ENCODE measurements around the gene TMEM184B. TPM values are rescaled to one million over a fixed set of nuclear protein-coding genes. Genes with fewer than 3 reads are reported as not detected.
A peak's percentile ranks its signal among the peaks of the same experiment; 100 is the strongest.
"Not testable (repeated sequence)": the region's sequence is repeated elsewhere in the genome, so short reads cannot be mapped to it uniquely, and the experiment has no call there.

TMEM184B gene
- polyA plus RNA-seq, 4 donors = 7.3 to 47.4 (median 20.3) TPM

GRCh38 chr22:38235240-38235850, 37.5 kb downstream of the TMEM184B start:
- H3K4me3 ChIP-seq (ENCODE audit: low read depth in 1 of 3, low read length in 3 of 3) = no peak overlapping the region
- H3K36me3 ChIP-seq (ENCODE audit: control insufficient read depth in 3 of 3, insufficient read depth in 2 of 3, low read depth in 1 of 3, low read length in 3 of 3) = peaks cover 6 to 81% (median 10%) of the 10 kb centered on the region in 3 donors
- FAIRE-seq (no peak), DNase-seq (no peak)
- peaks cover 0 to 35% (median 8%) of the 10 kb centered on the region in 3 donors for H3K4me1 ChIP-seq (ENCODE audit: control insufficient read depth in 3 of 3, insufficient read depth in 2 of 3, low read depth in 1 of 3, low read length in 2 of 3)
- 84 to 93% (median 92%) methylated on average over 14 of the region's 14 CpGs for WGBS, 3 donors
- no peaks in the 10 kb centered on the region for H3K9me3 ChIP-seq (ENCODE audit: control insufficient read depth in 2 of 2, insufficient read depth in 1 of 2, low read depth in 1 of 2, low read length in 1 of 2)
- H3K27me3 ChIP-seq (ENCODE audit: control insufficient read depth in 3 of 3, insufficient read depth in 3 of 3, low read length in 3 of 3) = no peaks in the 10 kb centered on the region
- no peak overlapping the region for H3K27ac ChIP-seq (ENCODE audit: low read depth in 1 of 3, low read length in 2 of 3)

- WGBS, 3 donors = 90 to 93% (median 90%) methylated on average over 10 of the region's 10 CpGs
- not testable (repeated sequence) for H3K27ac ChIP-seq (ENCODE audit: low read depth in 1 of 3, low read length in 2 of 3); H3K27me3 ChIP-seq (ENCODE audit: control insufficient read depth in 3 of 3, insufficient read depth in 3 of 3, low read length in 3 of 3); FAIRE-seq; H3K9me3 ChIP-seq (ENCODE audit: control insufficient read depth in 2 of 2, insufficient read depth in 1 of 2, low read depth in 1 of 2, low read length in 1 of 2); DNase-seq; H3K4me3 ChIP-seq (ENCODE audit: low read depth in 1 of 3, low read length in 3 of 3)
- peaks cover 0 to 34% (median 9%) of the 10 kb centered on the region in 3 donors for H3K4me1 ChIP-seq (ENCODE audit: control insufficient read depth in 3 of 3, insufficient read depth in 2 of 3, low read depth in 1 of 3, low read length in 2 of 3)
- H3K36me3 ChIP-seq (ENCODE audit: control insufficient read depth in 3 of 3, insufficient read depth in 2 of 3, low read depth in 1 of 3, low read length in 3 of 3) = peaks cover 6 to 91% (median 10%) of the 10 kb centered on the region in 3 donors
Observed at GRCh38 chr22:38233856-38234255, 39.0 kb downstream of the TMEM184B start.

GRCh38 chr22:38233427-38233826, 39.4 kb downstream of the TMEM184B start:
- peaks cover 0 to 34% (median 8%) of the 10 kb centered on the region in 3 donors for H3K4me1 ChIP-seq (ENCODE audit: control insufficient read depth in 3 of 3, insufficient read depth in 2 of 3, low read depth in 1 of 3, low read length in 2 of 3)
- H3K4me3 ChIP-seq (ENCODE audit: low read depth in 1 of 3, low read length in 3 of 3) = no peak overlapping the region
- H3K36me3 ChIP-seq (ENCODE audit: control insufficient read depth in 3 of 3, insufficient read depth in 2 of 3, low read depth in 1 of 3, low read length in 3 of 3) = peaks cover 6 to 93% (median 10%) of the 10 kb centered on the region in 3 donors
- no peaks in the 10 kb centered on the region for H3K9me3 ChIP-seq (ENCODE audit: control insufficient read depth in 2 of 2, insufficient read depth in 1 of 2, low read depth in 1 of 2, low read length in 1 of 2)
- DNase-seq = no peak
- H3K27me3 ChIP-seq (ENCODE audit: control insufficient read depth in 3 of 3, insufficient read depth in 3 of 3, low read length in 3 of 3) = no peaks in the 10 kb centered on the region
- FAIRE-seq = no peak
- WGBS, 3 donors = 89 to 94% (median 93%) methylated on average over 6 of the region's 6 CpGs
- no peak overlapping the region for H3K27ac ChIP-seq (ENCODE audit: low read depth in 1 of 3, low read length in 2 of 3)

- Histone ChIP-seq H3K27ac (ENCODE audit: low read depth in 1 of 3, low read length in 2 of 3) (no peak overlapping the region), H3K27me3 (ENCODE audit: control insufficient read depth in 3 of 3, insufficient read depth in 3 of 3, low read length in 3 of 3) (no peaks in the 10 kb centered on the region), H3K4me3 (ENCODE audit: low read depth in 1 of 3, low read length in 3 of 3) (no peak overlapping the region), H3K4me1 (ENCODE audit: control insufficient read depth in 3 of 3, insufficient read depth in 2 of 3, low read depth in 1 of 3, low read length in 2 of 3) (peaks cover 0 to 31% (median 8%) of the 10 kb centered on the region in 3 donors), H3K36me3 (ENCODE audit: control insufficient read depth in 3 of 3, insufficient read depth in 2 of 3, low read depth in 1 of 3, low read length in 3 of 3) (peaks cover 6 to 96% (median 10%) of the 10 kb centered on the region in 3 donors), H3K9me3 (ENCODE audit: control insufficient read depth in 2 of 2, insufficient read depth in 1 of 2, low read depth in 1 of 2, low read length in 1 of 2) (no peaks in the 10 kb centered on the region)
- DNase-seq = no peak
- no peak for FAIRE-seq
- 80 to 83% (median 83%) methylated on average over 8 of the region's 8 CpGs for WGBS, 3 donors
Observed at GRCh38 chr22:38232196-38232595, 40.6 kb downstream of the TMEM184B start.

GRCh38 chr22:38230916-38231315, 41.9 kb downstream of the TMEM184B start:
- peak overlapping the region in 2 of 3 donors; percentile 69 to 73 for H3K27ac ChIP-seq (ENCODE audit: low read depth in 1 of 3, low read length in 2 of 3)
- H3K4me1 ChIP-seq (ENCODE audit: control insufficient read depth in 3 of 3, insufficient read depth in 2 of 3, low read depth in 1 of 3, low read length in 2 of 3) = peaks cover 0 to 24% (median 8%) of the 10 kb centered on the region in 3 donors
- no peaks in the 10 kb centered on the region for H3K27me3 ChIP-seq (ENCODE audit: control insufficient read depth in 3 of 3, insufficient read depth in 3 of 3, low read length in 3 of 3)
- no peaks in the 10 kb centered on the region for H3K9me3 ChIP-seq (ENCODE audit: control insufficient read depth in 2 of 2, insufficient read depth in 1 of 2, low read depth in 1 of 2, low read length in 1 of 2)
- no peak for DNase-seq
- FAIRE-seq = no peak
- WGBS, 3 donors = 81 to 94% (median 81%) methylated on average over 9 of the region's 9 CpGs
- no peak overlapping the region for H3K4me3 ChIP-seq (ENCODE audit: low read depth in 1 of 3, low read length in 3 of 3)
- peaks cover 8 to 96% (median 10%) of the 10 kb centered on the region in 3 donors for H3K36me3 ChIP-seq (ENCODE audit: control insufficient read depth in 3 of 3, insufficient read depth in 2 of 3, low read depth in 1 of 3, low read length in 3 of 3)

- peak overlapping the region in 2 of 3 donors; percentile 69 to 73 for H3K27ac ChIP-seq (ENCODE audit: low read depth in 1 of 3, low read length in 2 of 3)
- FAIRE-seq = no peak
Observed at GRCh38 chr22:38230108-38230825, 42.5 kb downstream of the TMEM184B start.

GRCh38 chr22:38228873-38229740, 43.7 kb downstream of the TMEM184B start:
- H3K36me3 ChIP-seq (ENCODE audit: control insufficient read depth in 3 of 3, insufficient read depth in 2 of 3, low read depth in 1 of 3, low read length in 3 of 3) = peaks cover 5 to 96% (median 11%) of the 10 kb centered on the region in 3 donors
- peak overlapping the region; percentile 63 to 84 (median 66) for H3K27ac ChIP-seq (ENCODE audit: low read depth in 1 of 3, low read length in 2 of 3)
- no peaks in the 10 kb centered on the region for H3K27me3 ChIP-seq (ENCODE audit: control insufficient read depth in 3 of 3, insufficient read depth in 3 of 3, low read length in 3 of 3)
- peaks cover 0 to 24% (median 8%) of the 10 kb centered on the region in 3 donors for H3K4me1 ChIP-seq (ENCODE audit: control insufficient read depth in 3 of 3, insufficient read depth in 2 of 3, low read depth in 1 of 3, low read length in 2 of 3)
- FAIRE-seq = no peak
- H3K4me3 ChIP-seq (ENCODE audit: low read depth in 1 of 3, low read length in 3 of 3) = no peak overlapping the region
- WGBS, 3 donors = 62 to 65% (median 62%) methylated on average over 13 to 14 of the region's 14 CpGs
- peak; percentile 48 to 72 for DNase-seq
- H3K9me3 ChIP-seq (ENCODE audit: control insufficient read depth in 2 of 2, insufficient read depth in 1 of 2, low read depth in 1 of 2, low read length in 1 of 2) = no peaks in the 10 kb centered on the region

More at GRCh38 chr22:38230108-38230825, 42.5 kb downstream of the TMEM184B start:
- Histone ChIP-seq H3K27me3 (ENCODE audit: control insufficient read depth in 3 of 3, insufficient read depth in 3 of 3, low read length in 3 of 3) (no peaks in the 10 kb centered on the region), H3K4me3 (ENCODE audit: low read depth in 1 of 3, low read length in 3 of 3) (no peak overlapping the region), H3K9me3 (ENCODE audit: control insufficient read depth in 2 of 2, insufficient read depth in 1 of 2, low read depth in 1 of 2, low read length in 1 of 2) (no peaks in the 10 kb centered on the region), H3K36me3 (ENCODE audit: control insufficient read depth in 3 of 3, insufficient read depth in 2 of 3, low read depth in 1 of 3, low read length in 3 of 3) (peaks cover 8 to 96% (median 10%) of the 10 kb centered on the region in 3 donors), H3K4me1 (ENCODE audit: control insufficient read depth in 3 of 3, insufficient read depth in 2 of 3, low read depth in 1 of 3, low read length in 2 of 3) (peaks cover 0 to 24% (median 8%) of the 10 kb centered on the region in 3 donors)
- DNase-seq = peak; percentile 82 to 85
- WGBS, 3 donors = 30 to 50% (median 35%) methylated on average over 14 of the region's 15 CpGs

GRCh38 chr22:38228326-38228872, 44.4 kb downstream of the TMEM184B start:
- Histone ChIP-seq H3K9me3 (ENCODE audit: control insufficient read depth in 2 of 2, insufficient read depth in 1 of 2, low read depth in 1 of 2, low read length in 1 of 2) (no peaks in the 10 kb centered on the region), H3K4me1 (ENCODE audit: control insufficient read depth in 3 of 3, insufficient read depth in 2 of 3, low read depth in 1 of 3, low read length in 2 of 3) (peaks cover 0 to 24% (median 8%) of the 10 kb centered on the region in 3 donors), H3K27ac (ENCODE audit: low read depth in 1 of 3, low read length in 2 of 3) (peak overlapping the region; percentile 63 to 84 (median 66)), H3K36me3 (ENCODE audit: control insufficient read depth in 3 of 3, insufficient read depth in 2 of 3, low read depth in 1 of 3, low read length in 3 of 3) (peaks cover 3 to 96% (median 11%) of the 10 kb centered on the region in 3 donors), H3K4me3 (ENCODE audit: low read depth in 1 of 3, low read length in 3 of 3) (no peak overlapping the region), H3K27me3 (ENCODE audit: control insufficient read depth in 3 of 3, insufficient read depth in 3 of 3, low read length in 3 of 3) (no peaks in the 10 kb centered on the region)
- 51 to 57% (median 53%) methylated on average over 3 of the region's 3 CpGs for WGBS, 3 donors
- no peak for FAIRE-seq
- no peak for DNase-seq
